ENCODE data around the gene TUBA3C. TPM values are rescaled to one million over a fixed set of nuclear protein-coding genes. Genes with fewer than 3 reads are reported as not detected.

Gene TUBA3C
- total RNA-seq, 2 donors from 2014 or later: 87.1 TPM; not detected in 1

DNA sequence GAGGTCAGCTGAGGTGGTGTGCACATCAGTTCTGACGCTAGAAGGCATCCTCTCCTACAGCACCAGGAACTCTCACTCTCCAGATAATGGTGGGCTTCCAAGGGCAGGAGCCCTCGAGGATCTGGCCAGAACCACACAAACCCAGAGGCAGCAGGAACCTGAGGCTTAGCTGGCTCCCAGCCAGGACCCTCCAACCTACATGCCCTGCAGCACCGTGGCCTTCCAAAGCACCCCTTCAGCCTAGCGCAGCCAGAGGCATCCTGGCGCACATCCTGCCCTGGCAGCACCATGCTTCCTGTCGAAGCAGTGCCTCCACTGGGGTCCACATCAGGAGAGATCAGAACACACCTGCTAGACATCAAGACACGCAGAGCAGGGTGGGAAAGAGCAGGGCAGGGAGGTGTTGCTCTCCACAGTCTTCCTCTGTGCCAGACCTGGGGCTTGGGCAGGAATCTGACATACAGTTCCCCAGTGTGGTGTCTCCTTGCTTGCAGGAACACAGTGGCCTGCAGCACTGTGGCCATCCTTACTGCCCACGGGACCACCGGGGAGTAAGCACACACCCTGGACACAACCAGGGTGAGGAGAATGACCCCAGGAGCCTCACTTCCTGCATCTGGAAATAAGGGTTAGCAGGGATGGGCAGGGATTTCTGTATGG lies 21.7 kb downstream of the TUBA3C start:
- Histone ChIP-seq H3K27ac (no peak overlapping the region), H3K4me1 (replicated peaks) (no peaks in the 10 kb centered on the region), H3K9me3 (no peaks in the 10 kb centered on the region), H3K36me3 (no peaks in the 10 kb centered on the region), H3K27me3 (replicated peaks; ENCODE audit: insufficient read depth) (no peaks in the 10 kb centered on the region), H3K4me3 (no peak overlapping the region)
- no peak for DNase-seq (ENCODE audit: low spot score)
- intact Hi-C loops (cut with DNase I): no loop called here
- TF ChIP-seq POLR2AphosphoS5 (IDR thresholded peaks at IDR 0.05): no peak
- TF ChIP-seq, protein P1, sequence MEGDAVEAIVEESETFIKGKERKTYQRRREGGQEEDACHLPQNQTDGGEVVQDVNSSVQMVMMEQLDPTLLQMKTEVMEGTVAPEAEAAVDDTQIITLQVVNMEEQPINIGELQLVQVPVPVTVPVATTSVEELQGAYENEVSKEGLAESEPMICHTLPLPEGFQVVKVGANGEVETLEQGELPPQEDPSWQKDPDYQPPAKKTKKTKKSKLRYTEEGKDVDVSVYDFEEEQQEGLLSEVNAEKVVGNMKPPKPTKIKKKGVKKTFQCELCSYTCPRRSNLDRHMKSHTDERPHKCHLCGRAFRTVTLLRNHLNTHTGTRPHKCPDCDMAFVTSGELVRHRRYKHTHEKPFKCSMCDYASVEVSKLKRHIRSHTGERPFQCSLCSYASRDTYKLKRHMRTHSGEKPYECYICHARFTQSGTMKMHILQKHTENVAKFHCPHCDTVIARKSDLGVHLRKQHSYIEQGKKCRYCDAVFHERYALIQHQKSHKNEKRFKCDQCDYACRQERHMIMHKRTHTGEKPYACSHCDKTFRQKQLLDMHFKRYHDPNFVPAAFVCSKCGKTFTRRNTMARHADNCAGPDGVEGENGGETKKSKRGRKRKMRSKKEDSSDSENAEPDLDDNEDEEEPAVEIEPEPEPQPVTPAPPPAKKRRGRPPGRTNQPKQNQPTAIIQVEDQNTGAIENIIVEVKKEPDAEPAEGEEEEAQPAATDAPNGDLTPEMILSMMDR (IDR thresholded peaks at IDR 0.05): no peak
- TF ChIP-seq POLR2A (IDR thresholded peaks at IDR 0.05): no peak
- 73% methylated on average over 9 of the region's 9 CpGs for WGBS

DNA sequence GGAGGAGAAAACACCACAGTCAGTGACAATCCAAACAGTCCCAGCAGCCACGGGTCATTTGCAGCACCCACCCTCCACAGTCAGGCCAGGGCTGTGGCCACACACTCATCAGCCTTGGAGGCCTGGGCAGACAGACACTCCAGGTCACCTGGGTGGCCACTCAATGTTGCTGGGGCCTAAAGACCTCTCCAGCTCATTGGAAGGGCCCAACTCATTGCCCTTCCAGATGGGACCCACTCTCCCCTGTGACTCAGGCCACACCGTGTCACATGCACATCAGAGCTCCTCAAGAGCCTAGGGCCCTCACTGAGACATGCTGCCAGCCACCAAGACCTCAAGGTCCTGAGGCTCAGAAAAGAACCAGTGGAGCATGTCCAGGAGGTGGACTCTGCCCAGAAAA lies 22.4 kb downstream of the TUBA3C start:
- intact Hi-C loops (cut with DNase I): no loop called here
- H3K27me3 ChIP-seq (replicated peaks; ENCODE audit: insufficient read depth): no peaks in the 10 kb centered on the region
- TF ChIP-seq, protein P1 (IDR thresholded peaks at IDR 0.05): no peak
- TF ChIP-seq POLR2AphosphoS5 (IDR thresholded peaks at IDR 0.05): no peak
- no peak for TF ChIP-seq POLR2A (IDR thresholded peaks at IDR 0.05)

DNA sequence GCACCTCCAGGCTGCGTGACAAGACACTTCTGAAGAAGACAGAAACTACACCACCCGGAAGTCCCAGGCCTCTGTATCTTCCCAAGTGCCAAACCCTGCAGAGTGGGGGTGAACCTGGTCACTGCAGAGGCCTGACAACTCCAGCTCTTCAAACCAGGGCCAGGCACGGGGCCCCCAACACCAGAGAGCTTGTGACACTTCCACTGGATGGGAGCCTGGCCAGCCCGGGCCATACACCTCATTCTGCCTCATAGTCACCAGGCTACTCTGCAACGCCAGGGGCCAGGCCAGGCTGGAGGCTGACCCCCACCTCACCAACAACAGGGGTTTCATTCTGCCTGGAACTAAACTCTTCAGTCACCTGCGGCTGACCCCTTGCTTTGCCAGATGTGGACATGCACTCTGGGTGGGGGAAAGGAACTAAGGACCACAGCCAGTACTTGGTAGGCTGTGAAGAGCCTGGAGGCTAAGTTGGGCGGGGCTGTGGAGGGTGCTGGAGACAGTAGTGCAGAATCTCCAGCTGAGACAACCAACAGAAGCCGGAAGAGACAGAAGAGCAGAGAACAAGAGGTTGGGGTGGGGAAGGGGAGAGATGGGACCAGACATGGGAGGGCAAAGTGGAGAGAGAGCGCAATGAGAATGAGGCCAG lies 23.0 kb downstream of the TUBA3C start:
- Histone ChIP-seq H3K36me3 (no peaks in the 10 kb centered on the region), H3K4me3 (no peak overlapping the region), H3K27me3 (replicated peaks; ENCODE audit: insufficient read depth) (no peaks in the 10 kb centered on the region), H3K27ac (no peak overlapping the region), H3K9me3 (no peaks in the 10 kb centered on the region), H3K4me1 (replicated peaks) (no peaks in the 10 kb centered on the region)
- WGBS: 55% methylated on average over 7 of the region's 9 CpGs
- no peak for DNase-seq (ENCODE audit: low spot score)
- TF ChIP-seq, protein P1 (IDR thresholded peaks at IDR 0.05): no peak
- no peak for TF ChIP-seq POLR2AphosphoS5 (IDR thresholded peaks at IDR 0.05)
- no peak for TF ChIP-seq POLR2A (IDR thresholded peaks at IDR 0.05)
- intact Hi-C loops (cut with DNase I): no loop called here

More for the DNA sequence above, 22.4 kb downstream of the TUBA3C start:
- no peak overlapping the region for H3K4me3 ChIP-seq
- no peaks in the 10 kb centered on the region for H3K9me3 ChIP-seq
- no peaks in the 10 kb centered on the region for H3K4me1 ChIP-seq (replicated peaks)
- whole genome bisulfite sequencing: 70% methylated on average over 2 of the region's 2 CpGs
- H3K27ac ChIP-seq: no peak overlapping the region
- DNase-seq (ENCODE audit: low spot score): no peak
- no peaks in the 10 kb centered on the region for H3K36me3 ChIP-seq

DNA sequence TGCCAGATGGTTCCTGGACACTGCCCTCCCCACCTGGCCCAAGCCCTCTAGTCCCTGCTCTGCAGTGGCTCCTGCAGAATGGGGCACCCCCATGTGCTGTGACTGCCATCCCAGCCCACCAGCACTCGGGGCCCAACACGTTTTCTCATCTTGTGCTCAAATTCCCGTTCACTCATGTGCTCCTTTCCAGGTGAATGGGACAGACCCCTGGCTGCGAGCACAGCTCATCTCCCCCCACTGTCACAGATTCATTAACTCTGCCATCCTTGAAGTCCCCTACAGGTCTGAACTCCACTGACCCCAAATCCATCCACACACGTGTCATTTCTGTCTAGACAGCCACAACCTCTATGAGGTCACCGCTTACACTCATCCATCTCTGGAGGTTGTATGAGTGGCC lies 23.6 kb downstream of the TUBA3C start:
- intact Hi-C loops (cut with DNase I): no loop called here
- H3K27me3 ChIP-seq (replicated peaks; ENCODE audit: insufficient read depth): no peaks in the 10 kb centered on the region
- H3K4me1 ChIP-seq (replicated peaks): no peaks in the 10 kb centered on the region
- no peak for DNase-seq (ENCODE audit: low spot score)
- TF ChIP-seq, protein P1 (IDR thresholded peaks at IDR 0.05): no peak
- TF ChIP-seq POLR2A (IDR thresholded peaks at IDR 0.05) (no peak), POLR2AphosphoS5 (IDR thresholded peaks at IDR 0.05) (no peak)
- 57% methylated on average over 6 of the region's 6 CpGs for WGBS
- H3K36me3 ChIP-seq: no peaks in the 10 kb centered on the region
- no peak overlapping the region for H3K27ac ChIP-seq
- H3K9me3 ChIP-seq: no peaks in the 10 kb centered on the region
- no peak overlapping the region for H3K4me3 ChIP-seq

DNA sequence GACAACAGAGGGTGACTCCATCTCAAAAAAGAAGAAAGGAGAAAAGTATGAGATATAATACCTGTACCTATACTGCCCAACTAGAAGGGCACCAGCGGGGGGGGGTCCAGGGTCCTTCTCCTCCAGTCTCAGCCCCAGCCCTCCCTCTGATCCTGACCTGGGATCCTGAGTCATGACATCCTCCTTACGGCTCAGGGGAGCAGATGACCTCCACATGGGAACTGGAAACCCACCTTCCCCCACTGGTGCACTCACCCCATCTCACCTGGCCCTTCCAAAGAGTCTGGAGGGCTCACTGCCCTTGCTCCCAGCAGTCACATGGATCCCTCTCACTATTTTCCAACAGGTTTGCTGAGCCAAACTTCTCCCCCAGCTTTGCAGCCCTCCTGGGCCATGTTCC lies 24.2 kb downstream of the TUBA3C start:
- no peaks in the 10 kb centered on the region for H3K27me3 ChIP-seq (replicated peaks; ENCODE audit: insufficient read depth)
- TF ChIP-seq POLR2AphosphoS5 (IDR thresholded peaks at IDR 0.05): no peak
- TF ChIP-seq, protein P1 (IDR thresholded peaks at IDR 0.05): no peak
- no peak for TF ChIP-seq POLR2A (IDR thresholded peaks at IDR 0.05)
- no peaks in the 10 kb centered on the region for H3K4me1 ChIP-seq (replicated peaks)
- no peaks in the 10 kb centered on the region for H3K36me3 ChIP-seq
- 66% methylated on average over 2 of the region's 2 CpGs for WGBS
- no peak for DNase-seq (ENCODE audit: low spot score)
- H3K27ac ChIP-seq: no peak overlapping the region
- no peaks in the 10 kb centered on the region for H3K9me3 ChIP-seq
- no peak overlapping the region for H3K4me3 ChIP-seq
- intact Hi-C loops (cut with DNase I): no loop called here
